ENCODE results near the gene RTP4.
"Not testable (repeated sequence)": the region's sequence is repeated elsewhere in the genome, so short reads cannot be mapped to it uniquely, and the experiment has no call there.

The RTP4 gene

DNA sequence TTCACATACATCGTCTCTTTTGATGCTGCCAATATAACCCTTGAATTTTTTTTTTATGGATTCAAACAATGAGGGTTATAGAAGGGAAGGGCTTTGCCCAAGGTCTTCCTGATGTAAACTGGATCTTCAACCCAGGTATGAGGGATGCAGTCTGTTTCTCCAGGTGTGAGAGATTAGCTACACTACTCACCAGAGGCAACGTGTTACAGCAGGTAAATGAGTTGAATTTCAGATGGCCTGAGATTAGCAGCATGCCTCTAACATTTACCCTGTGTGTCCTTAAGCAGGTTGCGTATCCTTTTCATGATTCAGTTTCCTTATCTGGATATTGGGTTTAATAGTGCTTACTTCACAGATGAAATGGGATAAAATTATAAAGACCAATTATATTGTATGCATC, 1.9 kb downstream of the RTP4 start:
- DNase-seq: no peak

DNA sequence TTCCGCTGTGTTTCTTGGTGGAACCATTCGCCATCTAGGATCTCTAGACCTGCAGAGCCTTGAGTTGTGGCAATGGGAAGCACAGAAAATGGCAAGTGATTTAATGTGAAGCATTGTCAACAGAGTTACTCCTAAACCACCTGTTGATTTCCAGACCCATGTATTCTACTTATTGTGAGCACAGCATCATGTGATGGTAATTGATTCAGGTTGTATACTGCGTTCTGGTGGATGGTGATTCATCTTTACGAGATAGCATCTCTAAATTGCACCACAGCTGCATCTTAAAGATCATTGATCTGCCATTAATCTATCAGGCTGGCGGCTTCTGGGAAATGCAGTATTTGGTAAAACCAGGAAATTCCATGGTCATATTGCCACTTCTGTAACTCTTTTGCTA, 7.4 kb downstream of the RTP4 start:
- no peak for DNase-seq

DNA sequence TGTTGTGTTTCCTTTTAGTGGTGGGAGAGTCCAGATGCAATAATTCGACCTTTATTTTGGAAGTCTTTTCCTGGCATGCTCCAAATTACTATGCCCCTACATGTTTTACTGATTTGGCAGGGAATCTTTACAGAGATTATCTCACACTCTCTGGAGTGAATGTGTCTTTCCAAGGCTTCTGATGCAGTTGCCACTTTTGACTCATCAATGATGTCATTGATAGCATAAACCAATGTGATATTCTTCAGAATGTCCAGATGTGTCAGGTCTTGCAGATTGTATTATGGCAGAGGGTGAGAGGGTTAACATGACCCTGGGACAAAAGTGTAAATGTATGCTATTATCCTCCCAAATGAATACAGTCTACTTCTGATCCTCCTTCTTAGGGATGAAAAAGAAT, 9.7 kb downstream of the RTP4 start:
- DNase-seq: no peak

DNA sequence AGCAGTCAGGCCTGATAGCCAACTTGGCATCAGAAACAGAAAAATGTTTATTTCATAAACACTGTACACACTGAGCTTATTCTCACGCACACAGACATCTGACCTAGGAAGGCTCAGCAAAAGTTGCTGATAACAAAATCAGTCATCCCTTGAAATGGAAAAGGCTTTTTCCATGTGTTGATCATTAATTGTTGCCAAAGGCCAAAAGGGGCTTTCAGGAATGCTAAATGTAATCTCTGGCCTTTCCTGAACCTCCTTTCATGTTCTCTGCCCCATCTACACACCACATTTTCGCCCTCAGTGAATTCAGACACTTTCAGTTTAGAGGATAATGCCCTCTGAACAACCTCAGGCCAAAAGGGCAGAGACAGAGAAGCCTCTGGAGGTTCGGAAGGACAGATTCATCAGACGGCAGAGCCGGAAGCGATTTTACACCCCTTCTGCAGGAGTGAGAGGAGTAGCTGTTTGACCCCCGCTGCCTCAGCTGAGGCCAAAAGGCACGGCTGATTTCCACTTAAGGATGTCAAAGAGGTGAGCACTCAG, 14.5 kb downstream of the RTP4 start:
- DNase-seq: no peak

DNA sequence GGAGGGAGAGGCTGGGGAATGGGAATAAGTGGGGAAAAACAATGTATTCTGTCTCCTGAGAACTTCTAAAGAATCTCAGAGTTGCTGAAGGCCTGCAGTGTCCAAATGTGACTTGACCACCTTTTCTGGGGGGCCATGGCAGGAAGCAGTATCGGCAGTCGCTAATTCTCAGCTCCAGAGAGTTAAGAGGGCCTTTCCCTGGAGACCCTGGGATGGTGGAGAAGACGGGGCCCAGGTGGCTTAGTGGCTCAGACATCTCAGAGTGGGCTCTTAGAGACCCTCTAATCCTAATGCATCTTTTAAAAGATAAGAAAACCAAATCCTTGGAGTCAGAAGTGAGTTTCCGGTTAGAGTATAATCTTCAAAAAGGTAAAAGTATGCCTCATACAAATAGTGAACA, 15.1 kb downstream of the RTP4 start:
- no peak for DNase-seq

GRCh38 chr3:187385296-187385695, 17.1 kb downstream of the RTP4 start:
- DNase-seq: no peak

GRCh38 chr3:187396661-187397060, 28.5 kb downstream of the RTP4 start:
- no peak for DNase-seq

DNA sequence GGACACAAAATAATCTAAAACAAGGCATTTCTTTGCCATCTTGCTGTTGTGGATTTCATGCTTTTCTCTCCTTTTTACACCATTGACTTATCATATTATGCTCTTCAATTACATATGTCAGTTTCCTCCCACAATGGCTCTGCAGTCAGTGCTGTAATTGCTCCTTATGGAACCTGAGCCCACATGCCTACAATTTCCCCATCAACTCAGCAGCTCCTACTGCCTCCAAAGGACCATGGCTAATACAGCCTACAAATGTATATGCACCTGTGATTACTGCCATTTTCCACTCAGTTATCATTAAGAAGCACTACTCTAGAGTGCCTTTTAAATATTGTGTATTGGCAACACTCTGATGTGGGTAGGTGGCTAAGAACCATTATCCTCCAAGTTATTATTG, 30.8 kb downstream of the RTP4 start:
- no peak for DNase-seq

DNA sequence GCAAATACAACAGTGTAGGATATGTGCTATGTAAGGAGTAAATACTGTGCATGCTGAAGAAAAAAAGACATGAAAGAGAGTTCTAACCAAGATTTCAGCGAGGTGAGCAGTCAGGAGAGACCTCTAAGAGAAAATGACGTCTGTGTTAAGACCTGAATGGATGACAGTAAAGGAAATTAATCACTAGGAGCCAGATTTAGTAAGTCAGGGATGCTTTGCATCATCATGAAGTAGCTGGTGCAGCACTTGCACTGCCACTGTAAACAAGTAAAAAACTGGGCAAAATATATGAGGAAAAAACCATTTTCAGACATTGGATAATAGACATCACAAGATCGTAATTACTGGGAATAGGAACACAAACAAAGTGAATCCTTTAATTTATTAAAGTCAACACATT, 32.6 kb downstream of the RTP4 start:
- no peak for DNase-seq

- DNase-seq: no peak
Measured at GRCh38 chr3:187401856-187402255, 33.7 kb downstream of the RTP4 start.

DNA sequence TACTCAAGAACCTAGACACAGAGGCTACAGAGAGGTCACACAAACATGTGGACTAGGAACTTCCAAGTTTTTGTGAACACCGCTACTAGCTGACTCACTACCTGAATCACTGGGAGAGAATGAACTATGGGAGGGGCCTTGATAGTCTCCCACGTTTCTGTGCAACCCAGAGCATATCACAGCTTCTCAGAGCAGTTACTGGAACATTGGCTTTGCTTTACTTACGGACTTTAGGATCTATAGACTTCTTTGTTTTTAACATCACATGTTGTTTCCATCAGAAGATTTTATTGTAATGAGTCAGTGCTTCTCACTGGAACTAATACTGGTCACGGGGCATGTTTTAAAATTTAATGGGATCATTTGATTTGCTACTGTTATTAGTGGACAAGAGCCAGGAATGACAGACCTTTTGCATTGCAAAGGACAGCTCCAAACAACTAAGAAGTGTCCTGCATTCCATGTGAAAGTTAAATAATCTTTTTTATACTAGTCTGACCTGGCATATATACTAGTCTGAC, 35.6 kb downstream of the RTP4 start:
- DNase-seq: no peak

- DNase-seq: no peak
Measured at GRCh38 chr3:187406927-187407326, 38.7 kb downstream of the RTP4 start.

DNA sequence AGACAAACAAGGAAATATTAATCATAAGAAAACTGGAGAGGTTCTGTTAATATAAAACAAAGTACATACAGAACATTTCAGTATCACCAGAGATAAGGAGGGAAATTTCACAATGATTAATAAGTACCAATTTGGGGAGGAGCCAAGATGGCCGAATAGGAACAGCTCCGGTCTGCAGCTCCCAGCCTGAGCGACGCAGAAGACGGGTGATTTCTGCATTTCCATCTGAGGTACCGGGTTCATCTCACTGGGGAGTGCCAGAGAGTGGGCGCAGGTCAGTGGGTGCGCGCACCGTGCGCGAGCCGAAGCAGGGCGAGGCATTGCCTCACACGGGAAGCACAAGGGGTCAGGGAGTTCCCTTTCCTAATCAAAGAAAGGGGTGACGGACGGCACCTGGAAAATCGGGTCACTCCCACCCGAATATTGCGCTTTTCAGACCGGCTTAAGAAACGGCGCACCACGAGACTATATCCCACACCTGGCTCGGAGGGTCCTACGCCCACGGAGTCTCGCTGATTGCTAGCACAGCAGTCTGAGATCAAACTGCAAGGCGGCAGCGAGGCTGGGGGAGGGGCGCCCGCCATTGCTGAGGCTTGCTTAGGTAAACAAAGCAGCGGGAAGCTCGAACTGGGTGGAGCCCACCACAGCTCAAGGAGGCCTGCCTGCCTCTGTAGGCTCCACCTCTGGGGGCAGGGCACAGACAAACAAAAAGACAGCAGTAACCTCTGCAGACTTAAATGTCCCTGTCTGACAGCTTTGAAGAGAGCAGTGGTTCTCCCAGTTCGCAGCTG, 44.0 kb downstream of the RTP4 start:
- DNase-seq: not testable (repeated sequence)
